ENCODE data around the gene GALNT1.

GRCh38 chr18:35618696-35619095, 37.2 kb downstream of the GALNT1 start:
- no peak for TF ChIP-seq CTCF (IDR thresholded peaks at IDR 0.05)
- TF ChIP-seq POLR2AphosphoS5 (IDR thresholded peaks at IDR 0.05) = no peak
- no peak for TF ChIP-seq POLR2A (IDR thresholded peaks at IDR 0.05)
